ENCODE data around the gene TIMP2. TPM values are rescaled to one million over a fixed set of nuclear protein-coding genes. Genes with fewer than 3 reads are reported as not detected.

The TIMP2 gene
- total and polyA plus RNA-seq, 2 experiments from 2014 or later = 20.9 to 63.3 TPM

DNA sequence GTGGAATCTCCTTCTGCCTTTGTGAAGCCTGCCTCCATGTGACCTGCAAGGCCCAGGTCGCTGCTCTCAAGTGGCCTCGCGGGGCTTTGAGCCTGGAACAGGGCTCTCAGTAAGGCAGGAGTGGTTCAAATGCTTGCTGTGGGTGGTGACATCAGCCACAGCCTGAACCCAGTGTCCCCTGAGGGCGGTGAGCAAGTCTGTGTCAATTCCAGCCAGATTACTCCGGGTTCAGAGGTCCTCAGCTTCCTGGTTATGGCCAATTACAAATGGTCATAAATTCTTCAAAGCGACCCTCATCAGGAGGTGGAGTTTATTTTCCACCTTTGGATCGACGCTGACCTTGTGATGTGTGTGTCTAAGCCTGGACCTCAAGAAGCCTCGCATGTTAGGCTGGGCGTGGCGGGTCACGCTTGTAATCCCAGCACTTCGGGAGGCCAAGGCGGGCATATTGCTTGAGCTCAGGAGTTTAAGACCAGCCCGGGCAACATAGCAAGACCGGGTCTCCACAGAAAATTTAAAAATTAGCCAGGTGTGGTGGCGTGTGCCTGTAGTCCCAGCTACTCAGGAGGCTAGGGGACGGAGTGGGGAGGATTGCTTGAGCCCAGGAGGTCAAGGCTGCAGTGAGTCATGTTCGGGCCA, 37.3 kb upstream of the TIMP2 start:
- no peak overlapping the region for H3K4me3 ChIP-seq
- no peaks in the 10 kb centered on the region for H3K36me3 ChIP-seq (replicated peaks; ENCODE audit: insufficient read depth, low read depth)
- H3K9me3 ChIP-seq (ENCODE audit: low read depth) = no peaks in the 10 kb centered on the region
- WGBS (ENCODE audit: low lambda C conversion rate, missing lambda C conversion rate) = 65% methylated on average over 19 of the region's 19 CpGs
- no peaks in the 10 kb centered on the region for H4K20me1 ChIP-seq (ENCODE audit: insufficient read depth, poor library complexity, severe bottlenecking)
- no peak overlapping the region for H3K4me2 ChIP-seq
- no peaks in the 10 kb centered on the region for H3K9me2 ChIP-seq (replicated peaks; ENCODE audit: insufficient read depth)
- no peak for TF ChIP-seq EZH2phosphoT487 (IDR thresholded peaks at IDR 0.05; ENCODE audit: low read depth, severe bottlenecking, unreplicated experiment)
- no peak for TF ChIP-seq EZH2 (IDR thresholded peaks at IDR 0.05; ENCODE audit: borderline replicate concordance)
- TF ChIP-seq, protein P1, sequence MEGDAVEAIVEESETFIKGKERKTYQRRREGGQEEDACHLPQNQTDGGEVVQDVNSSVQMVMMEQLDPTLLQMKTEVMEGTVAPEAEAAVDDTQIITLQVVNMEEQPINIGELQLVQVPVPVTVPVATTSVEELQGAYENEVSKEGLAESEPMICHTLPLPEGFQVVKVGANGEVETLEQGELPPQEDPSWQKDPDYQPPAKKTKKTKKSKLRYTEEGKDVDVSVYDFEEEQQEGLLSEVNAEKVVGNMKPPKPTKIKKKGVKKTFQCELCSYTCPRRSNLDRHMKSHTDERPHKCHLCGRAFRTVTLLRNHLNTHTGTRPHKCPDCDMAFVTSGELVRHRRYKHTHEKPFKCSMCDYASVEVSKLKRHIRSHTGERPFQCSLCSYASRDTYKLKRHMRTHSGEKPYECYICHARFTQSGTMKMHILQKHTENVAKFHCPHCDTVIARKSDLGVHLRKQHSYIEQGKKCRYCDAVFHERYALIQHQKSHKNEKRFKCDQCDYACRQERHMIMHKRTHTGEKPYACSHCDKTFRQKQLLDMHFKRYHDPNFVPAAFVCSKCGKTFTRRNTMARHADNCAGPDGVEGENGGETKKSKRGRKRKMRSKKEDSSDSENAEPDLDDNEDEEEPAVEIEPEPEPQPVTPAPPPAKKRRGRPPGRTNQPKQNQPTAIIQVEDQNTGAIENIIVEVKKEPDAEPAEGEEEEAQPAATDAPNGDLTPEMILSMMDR (IDR thresholded peaks at IDR 0.05; ENCODE audit: poor library complexity) = no peak
- no peaks in the 10 kb centered on the region for H3K27me3 ChIP-seq
- H3K79me2 ChIP-seq = no peaks in the 10 kb centered on the region
- peak; percentile 82 for DNase-seq (ENCODE audit: low spot score)
- H3K27ac ChIP-seq = peak overlapping the region; percentile 88
- H3K4me1 ChIP-seq (ENCODE audit: insufficient read depth) = peaks cover 23% of the 10 kb centered on the region
- no peak overlapping the region for H2AFZ ChIP-seq

DNA sequence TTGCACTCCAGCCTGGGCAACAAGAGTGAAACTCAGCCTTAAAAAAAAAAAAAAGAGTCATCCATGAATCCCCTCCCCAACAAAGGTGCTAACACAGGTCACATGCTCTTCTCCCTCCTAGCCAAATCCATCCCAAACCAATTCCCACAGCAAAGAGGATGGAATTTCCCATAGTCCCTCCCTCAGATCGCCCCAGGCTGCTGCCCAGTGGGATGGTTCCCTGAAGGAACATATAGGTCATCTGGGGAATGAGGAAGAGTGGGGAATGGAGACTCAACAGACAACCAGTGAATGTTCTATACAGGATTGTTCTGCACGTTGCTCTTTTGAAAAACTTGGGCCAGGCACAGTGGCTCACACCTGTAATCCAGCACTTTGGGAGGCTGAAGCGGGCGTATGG, 36.4 kb upstream of the TIMP2 start:
- H3K79me2 ChIP-seq = no peaks in the 10 kb centered on the region
- peak overlapping the region; percentile 88 for H3K27ac ChIP-seq
- WGBS (ENCODE audit: low lambda C conversion rate, missing lambda C conversion rate) = 95% methylated on average over 4 of the region's 4 CpGs
- no peak overlapping the region for H3K4me2 ChIP-seq
- H3K36me3 ChIP-seq (replicated peaks; ENCODE audit: insufficient read depth, low read depth) = no peaks in the 10 kb centered on the region
- peaks cover 23% of the 10 kb centered on the region for H3K4me1 ChIP-seq (ENCODE audit: insufficient read depth)
- H3K9me2 ChIP-seq (replicated peaks; ENCODE audit: insufficient read depth) = no peaks in the 10 kb centered on the region
- H3K4me3 ChIP-seq = no peak overlapping the region
- H4K20me1 ChIP-seq (ENCODE audit: insufficient read depth, poor library complexity, severe bottlenecking) = no peaks in the 10 kb centered on the region
- no peak for DNase-seq (ENCODE audit: low spot score)
- no peak overlapping the region for H2AFZ ChIP-seq
- no peaks in the 10 kb centered on the region for H3K9me3 ChIP-seq (ENCODE audit: low read depth)
- no peaks in the 10 kb centered on the region for H3K27me3 ChIP-seq
- TF ChIP-seq EZH2 (IDR thresholded peaks at IDR 0.05; ENCODE audit: borderline replicate concordance) = no peak
- TF ChIP-seq, protein P1 (IDR thresholded peaks at IDR 0.05; ENCODE audit: poor library complexity) = no peak
- no peak for TF ChIP-seq EZH2phosphoT487 (IDR thresholded peaks at IDR 0.05; ENCODE audit: low read depth, severe bottlenecking, unreplicated experiment)

DNA sequence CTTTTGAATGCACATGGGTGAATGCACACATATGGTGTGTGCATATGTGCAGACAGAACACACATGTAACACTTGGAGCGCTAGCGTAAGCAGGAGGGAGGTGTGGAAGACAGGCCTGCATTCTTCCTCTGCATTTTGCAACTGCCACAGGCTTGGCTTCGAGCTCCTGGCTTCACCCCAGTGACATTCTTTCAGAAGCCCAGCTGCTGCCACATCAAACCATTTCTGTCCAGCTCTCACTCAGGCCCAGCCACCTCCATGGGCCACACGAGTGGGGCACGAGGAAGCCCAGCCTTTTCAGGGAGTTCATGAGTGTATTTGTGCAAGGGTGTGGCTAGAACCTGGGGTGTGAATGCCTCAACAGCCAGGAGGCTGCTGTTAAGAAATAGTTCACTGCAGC, 35.7 kb upstream of the TIMP2 start:
- Histone ChIP-seq H2AFZ (no peak overlapping the region), H3K9me2 (replicated peaks; ENCODE audit: insufficient read depth) (no peaks in the 10 kb centered on the region), H3K4me1 (ENCODE audit: insufficient read depth) (peaks cover 23% of the 10 kb centered on the region), H3K27ac (peak overlapping the region; percentile 88), H3K4me3 (no peak overlapping the region), H3K36me3 (replicated peaks; ENCODE audit: insufficient read depth, low read depth) (no peaks in the 10 kb centered on the region), H4K20me1 (ENCODE audit: insufficient read depth, poor library complexity, severe bottlenecking) (no peaks in the 10 kb centered on the region), H3K79me2 (no peaks in the 10 kb centered on the region), H3K9me3 (ENCODE audit: low read depth) (no peaks in the 10 kb centered on the region), H3K27me3 (no peaks in the 10 kb centered on the region), H3K4me2 (no peak overlapping the region)
- TF ChIP-seq, protein P1 (IDR thresholded peaks at IDR 0.05; ENCODE audit: poor library complexity) = no peak
- TF ChIP-seq EZH2phosphoT487 (IDR thresholded peaks at IDR 0.05; ENCODE audit: low read depth, severe bottlenecking, unreplicated experiment) (no peak), EZH2 (IDR thresholded peaks at IDR 0.05; ENCODE audit: borderline replicate concordance) (no peak)
- DNase-seq (ENCODE audit: low spot score) = no peak
- WGBS (ENCODE audit: low lambda C conversion rate, missing lambda C conversion rate) = 60% methylated on average over 5 of the region's 5 CpGs
